Measurements from ENCODE around the gene YIF1A. TPM values are rescaled to one million over a fixed set of nuclear protein-coding genes. Genes with fewer than 3 reads are reported as not detected.

YIF1A gene
- total RNA-seq, 1 donor from 2014 or later, result 53.4 TPM

- intact Hi-C loops (cut with micrococcal nuclease), result loop anchor here (1.0 to 5.0 kb wide), 11 partner anchors 11 to 1540 kb away; partner anchors contain the start of genes CFL1, CNIH2, FIBP and KAT5
- H3K27me3 Mint-ChIP-seq, result no peaks in the 10 kb centered on the region
- ChIA-PET POLR2A (interaction anchor here (0.6 to 3.8 kb wide), 29 partner anchors 10 to 1950 kb away, joined by 3 to 50 read pairs (median 5); partner anchors contain the start of genes BANF1, BRMS1, CCDC85B and CFL1), CTCF (interaction anchor here (0.7 to 2.4 kb wide), 3 partner anchors 11 to 951 kb away, joined by 3 to 14 read pairs (median 6); no protein-coding TSS in a partner anchor)
- H3K36me3 Mint-ChIP-seq (ENCODE audit: low read depth), result peaks cover 53% of the 10 kb centered on the region
- TF ChIP-seq CTCF (IDR thresholded peaks at IDR 0.05), result no peak
- H3K4me3 Mint-ChIP-seq, result peak overlapping the region; percentile 90
- DNase-seq, result peak; percentile 81
- H3K9me3 Mint-ChIP-seq, result no peaks in the 10 kb centered on the region
- peak overlapping the region; percentile 97 for H3K27ac Mint-ChIP-seq
- peak; percentile 66 for ATAC-seq (ENCODE audit: low read depth)
- H3K4me1 Mint-ChIP-seq, result peaks cover 32% of the 10 kb centered on the region
Observed at GRCh38 chr11:66267379-66268243, 21.3 kb downstream of the YIF1A start.

GRCh38 chr11:66267039-66267378, 21.9 kb downstream of the YIF1A start:
- POLR2A ChIA-PET, result interaction anchor here (0.8 to 3.8 kb wide), 16 partner anchors 14 to 475 kb away, joined by 3 to 50 read pairs (median 6); partner anchors contain the start of genes BANF1, CCDC85B, CFL1 and EIF1AD
- Mint-ChIP-seq H3K27me3 (no peaks in the 10 kb centered on the region), H3K4me3 (peak overlapping the region; percentile 90), H3K27ac (peak overlapping the region; percentile 97), H3K4me1 (peaks cover 32% of the 10 kb centered on the region), H3K9me3 (no peaks in the 10 kb centered on the region), H3K36me3 (ENCODE audit: low read depth) (peaks cover 53% of the 10 kb centered on the region)
- TF ChIP-seq CTCF (IDR thresholded peaks at IDR 0.05), result no peak
- intact Hi-C loops (cut with micrococcal nuclease), result loop anchor here (1.0 to 5.0 kb wide), 4 partner anchors 45 to 1540 kb away; partner anchors contain the start of genes KAT5 and PC
- CTCF ChIA-PET, result interaction anchor here (1.0 to 2.4 kb wide), 2 partner anchors 11 to 15 kb away, joined by 6 to 14 read pairs; no protein-coding TSS in a partner anchor
- DNase-seq, result no peak
- ATAC-seq (ENCODE audit: low read depth), result no peak

DNA sequence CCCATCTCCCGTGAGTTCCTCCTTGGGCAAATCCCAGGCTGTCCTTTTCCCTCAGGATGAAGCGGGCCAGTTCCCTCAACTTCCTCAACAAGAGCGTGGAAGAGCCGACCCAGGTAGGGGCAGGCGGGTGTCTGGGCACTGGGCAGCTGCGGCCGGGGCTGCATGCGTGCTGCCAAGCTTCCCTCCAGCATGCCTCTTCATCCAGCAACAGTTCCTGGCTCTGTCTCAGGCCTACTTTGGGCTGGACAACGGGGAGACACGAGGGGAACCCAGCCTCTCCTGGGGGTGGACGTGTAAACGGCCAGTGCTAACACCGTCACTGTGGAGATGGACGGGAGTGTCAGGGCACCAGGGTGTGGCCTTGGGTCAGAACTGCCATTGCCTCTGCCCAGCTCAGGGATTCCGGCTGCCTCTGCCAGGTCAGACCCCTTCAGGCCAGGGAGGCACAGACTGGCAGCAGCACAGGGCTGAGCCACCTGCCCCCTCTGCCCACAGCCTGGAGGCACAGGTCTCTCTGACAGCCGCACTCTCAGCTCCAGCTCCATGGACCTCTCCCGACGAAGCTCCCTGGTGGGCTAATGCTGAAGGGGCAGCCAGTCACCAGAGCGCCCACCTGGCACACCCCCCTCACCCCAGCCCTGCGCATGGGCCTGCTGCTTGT, 22.4 kb downstream of the YIF1A start:
- ChIA-PET CTCF (interaction anchor here (1.0 kb wide), 1 partner anchor 10 kb away, joined by 6 read pairs; no protein-coding TSS in a partner anchor), POLR2A (interaction anchor here (2.8 kb wide), 1 partner anchor 23 kb away, joined by 42 read pairs; the partner anchor contains the start of genes TMEM151A and YIF1A)
- intact Hi-C loops (cut with micrococcal nuclease), result loop anchor here (1.0 to 5.0 kb wide), 4 partner anchors 44 to 1541 kb away; partner anchors contain the start of genes KAT5 and PC
- ATAC-seq (ENCODE audit: low read depth) (no peak), DNase-seq (no peak)
- H3K4me1 Mint-ChIP-seq, result peaks cover 30% of the 10 kb centered on the region
- H3K27ac Mint-ChIP-seq, result peak overlapping the region; percentile 97
- no peak for TF ChIP-seq CTCF (IDR thresholded peaks at IDR 0.05)
- no peaks in the 10 kb centered on the region for H3K9me3 Mint-ChIP-seq
- peak overlapping the region; percentile 90 for H3K4me3 Mint-ChIP-seq
- H3K36me3 Mint-ChIP-seq (ENCODE audit: low read depth), result peaks cover 51% of the 10 kb centered on the region
- no peaks in the 10 kb centered on the region for H3K27me3 Mint-ChIP-seq

DNA sequence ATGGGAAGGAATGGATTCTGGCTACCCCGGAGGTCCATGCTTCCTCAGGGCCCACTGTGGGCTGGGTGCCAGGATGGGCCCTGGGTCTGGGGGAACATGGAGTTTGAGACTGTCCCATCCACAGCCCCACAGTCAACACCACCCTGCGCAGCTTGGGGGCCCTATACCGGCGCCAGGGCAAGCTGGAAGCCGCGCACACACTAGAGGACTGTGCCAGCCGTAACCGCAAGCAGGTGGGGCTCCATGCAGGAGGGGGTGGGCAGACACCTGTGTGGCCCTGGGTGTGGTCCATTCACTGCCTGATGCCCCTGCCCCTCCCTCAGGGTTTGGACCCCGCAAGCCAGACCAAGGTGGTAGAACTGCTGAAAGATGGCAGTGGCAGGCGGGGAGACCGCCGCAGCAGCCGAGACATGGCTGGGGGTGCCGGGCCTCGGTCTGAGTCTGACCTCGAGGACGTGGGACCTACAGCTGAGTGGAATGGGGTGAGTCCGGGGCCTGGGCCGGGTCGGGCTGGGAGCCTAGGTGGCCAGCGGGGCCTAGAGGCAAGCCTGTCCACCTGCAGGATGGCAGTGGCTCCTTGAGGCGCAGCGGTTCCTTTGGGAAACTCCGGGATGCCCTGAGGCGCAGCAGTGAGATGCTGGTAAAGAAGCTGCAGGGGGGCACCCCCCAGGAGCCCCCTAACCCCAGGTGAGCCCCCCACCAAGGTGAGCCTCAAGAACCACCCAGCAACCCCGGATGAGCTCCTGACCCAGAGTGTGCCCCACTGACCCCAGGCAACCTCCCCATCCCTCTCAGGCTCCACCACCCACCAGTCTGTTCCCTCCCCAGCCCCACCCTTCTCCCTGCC, 23.2 kb downstream of the YIF1A start:
- CTCF ChIA-PET, result no interaction called here
- no peak for TF ChIP-seq CTCF (IDR thresholded peaks at IDR 0.05)
- no peaks in the 10 kb centered on the region for H3K27me3 Mint-ChIP-seq
- no peak overlapping the region for H3K27ac Mint-ChIP-seq
- no peak overlapping the region for H3K4me3 Mint-ChIP-seq
- intact Hi-C loops (cut with micrococcal nuclease), result loop anchor here (5.0 kb wide), 3 partner anchors 553 to 1542 kb away; partner anchors contain the start of genes KAT5 and PC
- no peaks in the 10 kb centered on the region for H3K9me3 Mint-ChIP-seq
- DNase-seq (no peak), ATAC-seq (ENCODE audit: low read depth) (no peak)
- peaks cover 55% of the 10 kb centered on the region for H3K36me3 Mint-ChIP-seq (ENCODE audit: low read depth)
- POLR2A ChIA-PET, result no interaction called here
- peaks cover 28% of the 10 kb centered on the region for H3K4me1 Mint-ChIP-seq

All from activated B cell treated with CpG ODN at 0.5 μM for 24 hours (primary cell).